Activated T-cell treated with anti-CD3 and anti-CD28 coated beads for 1 hour (primary cell): ENCODE data around the gene SFXN1.
A peak's percentile ranks its signal among the peaks of the same experiment; 100 is the strongest.
"Not testable (repeated sequence)": the region's sequence is repeated elsewhere in the genome, so short reads cannot be mapped to it uniquely, and the experiment has no call there.

ENCODE experiments used
- DNase-seq: peaks from one replicate; pipeline ENCODE4 v3.0.0-alpha.2; 2020; ENCODE audit warnings: low read depth

SFXN1 gene

GRCh38 chr5:175478384-175479124 lies at the start of gene SFXN1:
SFXN1 (plus strand) TSS chr5:175478560; CDS start chr5:175492104, 13,544 bp downstream.
- peak; percentile 69 for DNase-seq

DNA sequence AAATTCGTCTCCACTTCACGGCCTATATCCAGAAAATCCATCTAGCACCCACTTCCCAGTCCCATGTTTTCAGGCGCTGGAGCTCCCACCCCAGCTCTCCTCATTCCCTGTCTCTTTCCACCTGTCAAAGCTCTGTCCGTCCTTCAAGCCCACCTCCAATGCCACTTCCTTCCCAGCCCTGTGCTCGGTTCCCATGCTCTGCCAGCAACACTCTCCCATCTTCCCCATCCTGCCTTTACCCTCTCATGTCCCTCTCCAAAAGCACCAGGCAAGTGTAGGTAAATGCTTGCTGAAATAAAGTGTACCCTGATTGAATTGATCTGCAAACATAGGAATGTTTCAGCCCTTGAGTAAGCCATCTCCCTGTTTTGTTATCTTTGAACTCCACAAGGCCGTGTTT lies 43.6 kb upstream of the SFXN1 start:
- no peak for DNase-seq

DNA sequence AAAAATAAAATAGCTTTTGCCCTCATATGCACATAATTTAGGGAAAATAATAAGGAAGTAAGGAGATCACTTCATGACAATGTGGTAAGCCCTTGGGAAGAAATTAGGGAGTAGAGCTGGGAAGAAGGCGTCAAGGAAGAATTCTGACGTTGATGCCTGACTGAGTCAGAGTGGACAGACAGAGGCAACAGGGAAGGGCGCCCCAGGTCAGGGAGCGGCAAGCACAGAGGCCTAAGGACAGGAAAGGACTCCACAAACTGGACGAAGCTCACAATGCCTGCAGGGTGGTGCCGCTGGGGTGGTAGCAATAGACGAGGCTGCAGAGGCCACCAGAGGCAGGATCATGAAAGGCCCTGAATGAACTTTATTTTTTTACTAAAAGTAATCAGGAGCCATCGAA lies 42.0 kb upstream of the SFXN1 start:
- no peak for DNase-seq

- DNase-seq = no peak
Measured at GRCh38 chr5:175438234-175438857, 40.0 kb upstream of the SFXN1 start.

DNA sequence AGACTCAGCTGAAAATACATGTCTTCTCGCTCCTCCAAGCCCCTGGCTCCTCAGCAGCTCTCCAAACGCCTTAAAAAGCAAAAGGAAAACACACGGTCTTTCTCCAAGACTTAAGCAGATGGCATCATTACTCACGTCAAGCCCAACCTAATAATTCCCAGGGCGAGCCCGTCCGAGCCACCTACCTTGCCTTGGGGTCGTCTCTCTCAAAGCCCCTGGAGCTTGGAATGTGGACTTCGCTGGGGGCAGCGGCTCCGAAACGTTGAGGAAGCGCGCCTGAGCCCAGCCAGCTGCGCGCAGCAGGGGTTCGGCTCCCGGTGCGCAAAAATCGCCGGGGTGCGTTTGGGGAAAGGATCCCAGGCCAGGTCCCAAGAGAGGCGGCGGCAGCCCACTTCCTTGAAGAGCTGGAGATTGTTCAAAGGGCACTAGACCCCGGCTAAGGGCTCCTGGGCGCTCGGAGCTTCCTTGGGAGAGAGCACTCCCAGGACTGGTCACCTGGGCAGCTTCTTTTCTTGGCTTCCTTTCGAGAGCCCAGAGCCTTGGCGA lies 34.8 kb upstream of the SFXN1 start:
- no peak for DNase-seq

DNA sequence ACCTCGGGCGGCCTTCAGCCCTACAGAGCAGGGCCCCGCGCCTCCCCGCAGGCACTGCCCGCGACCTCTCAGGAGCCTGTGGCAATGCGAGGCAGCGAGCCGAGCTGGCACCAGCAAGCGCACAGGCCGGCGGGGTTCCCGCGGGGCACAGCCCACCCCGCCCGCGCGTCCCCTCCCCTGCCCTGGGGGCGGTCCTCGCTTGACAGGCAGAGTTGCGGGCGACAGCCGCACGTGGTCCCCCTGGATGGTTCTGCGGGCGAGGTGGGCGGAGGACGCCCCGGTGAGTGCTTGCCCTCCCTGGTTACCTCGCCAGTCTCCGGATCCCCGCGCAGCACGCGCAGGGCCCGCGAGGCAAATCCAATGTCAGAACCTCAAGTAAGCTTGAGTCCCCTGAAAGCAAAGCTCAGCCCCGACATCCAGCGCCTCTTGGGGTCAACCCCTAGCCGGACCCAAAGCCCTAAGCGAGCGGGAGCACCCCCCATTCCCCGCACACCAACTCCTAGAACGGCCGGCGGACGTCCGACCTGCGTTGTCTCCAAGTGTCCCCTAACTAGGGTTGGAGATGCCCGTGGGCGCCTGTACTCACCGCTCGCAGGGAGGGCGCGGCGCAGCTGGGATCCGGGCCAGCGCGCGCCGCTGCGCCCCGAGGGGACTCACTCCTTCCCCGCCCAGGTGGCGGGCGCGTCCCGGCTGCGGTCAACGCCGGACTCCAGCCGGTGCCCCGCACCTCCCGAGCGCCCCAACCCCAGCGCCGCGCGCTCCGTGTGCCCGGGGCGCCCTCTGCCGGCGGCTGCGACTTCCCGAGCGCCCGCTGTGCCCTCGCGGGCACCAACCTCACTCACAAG lies 34.1 kb upstream of the SFXN1 start, which contains the start of gene DRD1:
Gene DRD1, minus strand, starts transcription at position 123 of the 845 bp plus-strand sequence. CDS start 1,083 bp downstream, outside the sequence.
- DNase-seq = peak; percentile 46

GRCh38 chr5:175444905-175445456 lies 33.4 kb upstream of the SFXN1 start:
- DNase-seq = no peak

DNA sequence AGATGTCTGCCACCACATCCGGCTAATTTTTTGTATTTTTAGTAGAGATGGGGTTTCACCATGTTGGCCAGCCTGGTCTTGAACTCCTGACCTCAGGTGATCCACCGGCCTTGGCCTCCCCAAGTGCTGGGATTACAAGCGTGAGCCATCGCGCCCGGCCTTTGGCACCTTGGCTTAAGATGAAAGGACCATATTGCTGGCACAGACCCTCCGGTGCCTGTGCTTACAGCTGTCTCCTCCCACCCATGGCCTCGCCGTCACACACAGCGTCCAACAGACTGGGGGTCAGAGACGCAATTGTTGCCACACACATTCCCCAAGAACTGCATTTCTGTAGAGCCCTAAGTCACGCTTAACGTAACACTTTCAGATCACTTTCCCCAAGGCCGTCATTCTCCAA lies 32.0 kb upstream of the SFXN1 start:
- not testable (repeated sequence) for DNase-seq

- DNase-seq = no peak
Measured at GRCh38 chr5:175447571-175447970, 30.8 kb upstream of the SFXN1 start.

- no peak for DNase-seq
Measured at GRCh38 chr5:175448276-175448675, 30.1 kb upstream of the SFXN1 start.

GRCh38 chr5:175452166-175452565 lies 26.2 kb upstream of the SFXN1 start:
- DNase-seq = no peak

DNA sequence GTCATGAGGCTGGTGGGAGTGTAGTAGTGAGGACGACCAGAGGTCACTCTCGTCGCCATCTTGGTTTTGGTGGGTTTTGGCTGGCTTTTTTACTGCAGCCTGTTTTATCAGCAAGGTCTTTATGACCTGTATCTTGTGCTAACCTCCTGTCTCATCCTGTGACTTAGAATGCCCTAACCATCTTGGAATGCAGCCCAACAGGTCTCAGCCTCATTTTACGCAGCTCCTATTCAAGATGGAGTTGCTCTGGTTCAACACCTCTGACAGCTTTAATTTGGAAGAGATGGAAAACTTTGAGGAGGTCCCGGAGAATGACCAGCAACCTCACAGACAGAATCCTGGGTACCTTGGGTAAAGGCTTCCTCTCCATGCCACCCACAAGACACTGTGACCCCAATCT lies 24.0 kb upstream of the SFXN1 start:
- DNase-seq = not testable (repeated sequence)

DNA sequence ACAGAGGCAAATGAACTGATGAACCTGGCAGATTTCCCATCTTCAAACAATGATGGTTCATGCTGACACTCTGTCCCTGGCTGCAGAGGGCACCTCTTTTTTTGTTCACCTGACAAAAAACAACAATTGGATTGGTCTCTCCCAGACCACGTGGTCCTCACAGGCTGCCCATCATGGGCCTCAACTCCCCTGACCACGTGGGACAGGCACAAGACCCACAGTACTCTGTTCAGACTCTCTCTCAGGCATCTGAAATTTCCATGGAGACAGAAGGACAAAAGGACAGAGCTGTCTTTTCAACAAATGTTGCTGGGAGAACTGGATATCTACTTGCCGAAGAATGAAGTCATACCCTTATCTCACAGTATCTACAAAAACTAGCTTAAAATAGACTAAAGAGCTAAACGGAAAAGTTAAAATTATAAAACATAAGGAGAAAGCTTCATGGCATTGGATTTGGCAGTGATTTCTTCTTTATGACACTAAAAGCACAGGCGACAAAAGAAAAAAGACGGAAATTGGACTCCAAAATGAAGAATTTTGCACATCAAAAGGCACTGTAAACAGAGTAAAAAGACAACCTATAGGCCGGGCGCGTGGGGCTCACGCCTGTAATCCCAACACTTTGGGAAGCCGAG lies 22.1 kb upstream of the SFXN1 start:
- no peak for DNase-seq

GRCh38 chr5:175457466-175457865 lies 20.9 kb upstream of the SFXN1 start:
- DNase-seq = no peak

DNA sequence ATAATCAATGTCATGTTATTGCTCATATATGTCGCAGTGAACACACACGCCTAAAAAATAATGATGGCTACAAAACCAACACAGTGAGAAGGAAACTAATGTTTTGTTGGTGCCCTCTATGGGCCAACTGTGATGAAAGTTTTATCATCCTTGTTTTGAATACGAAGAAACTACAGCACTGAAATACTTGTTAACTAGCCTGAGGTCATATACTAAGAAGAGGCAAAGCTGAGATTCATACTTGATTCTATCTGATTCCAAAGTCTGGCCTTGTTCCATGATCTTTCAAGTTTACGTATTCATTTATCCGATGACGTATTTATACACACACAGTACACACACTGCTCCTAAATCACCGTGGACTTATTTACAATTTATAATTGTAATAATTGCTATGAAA lies 18.2 kb upstream of the SFXN1 start:
- DNase-seq = no peak

DNA sequence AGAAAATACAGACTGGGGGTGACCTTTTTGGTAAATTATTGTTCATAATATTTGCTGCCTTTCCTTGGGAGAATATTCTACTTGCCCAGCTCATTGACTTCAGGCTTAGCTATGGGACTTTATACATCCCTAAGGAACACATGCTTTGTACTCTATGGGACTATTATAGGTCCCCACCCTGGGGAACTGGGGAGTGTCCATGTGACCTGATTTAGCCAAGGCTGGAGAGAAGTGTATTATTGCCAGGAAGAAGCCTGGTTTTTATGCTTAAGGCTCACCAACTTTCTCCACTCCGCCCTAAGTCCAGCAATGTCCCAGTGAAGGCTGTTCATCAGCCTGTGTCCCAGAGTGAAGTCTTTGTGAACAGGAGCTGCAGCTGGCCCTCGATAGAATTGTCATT lies 17.8 kb upstream of the SFXN1 start:
- DNase-seq = no peak

DNA sequence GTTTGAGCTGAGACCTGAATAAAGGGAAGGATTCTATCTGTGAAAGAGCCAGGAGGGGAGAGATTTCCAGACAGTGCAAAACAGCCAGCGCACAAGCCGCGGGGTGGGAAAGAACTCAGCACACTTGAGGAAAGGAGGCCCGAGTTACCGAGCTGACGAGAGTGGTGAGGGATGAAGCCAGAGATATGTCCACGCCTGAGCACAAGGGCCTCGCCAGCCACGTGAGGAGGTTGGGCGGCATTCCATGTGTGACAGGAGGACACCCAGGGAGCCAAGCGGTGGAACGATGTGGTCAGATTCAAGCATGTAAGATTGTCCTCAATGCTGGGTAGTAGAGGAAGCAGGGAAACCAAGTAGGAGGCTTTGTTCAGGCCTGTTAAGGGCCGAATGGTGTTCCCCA lies 17.0 kb upstream of the SFXN1 start:
- DNase-seq = no peak

DNA sequence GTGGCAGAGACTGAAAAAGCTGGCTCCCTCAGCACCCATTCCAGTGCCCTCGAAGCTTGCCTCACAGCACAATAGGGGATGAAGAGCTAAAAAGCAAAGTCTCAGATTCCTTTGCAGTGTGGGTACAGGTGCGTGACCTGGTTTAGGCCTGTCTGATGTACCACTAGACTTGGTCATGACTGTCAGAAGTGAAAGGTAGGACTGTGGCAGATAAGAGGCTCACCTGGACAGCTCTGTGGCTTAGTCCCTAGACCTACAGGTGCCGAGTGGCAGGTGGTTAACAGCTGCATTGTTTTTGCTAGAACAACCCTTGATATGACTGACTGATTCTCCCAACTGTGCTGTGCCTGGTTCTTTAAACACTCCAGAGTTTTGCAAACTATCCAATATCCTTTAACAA lies 14.7 kb upstream of the SFXN1 start:
- DNase-seq = no peak

DNA sequence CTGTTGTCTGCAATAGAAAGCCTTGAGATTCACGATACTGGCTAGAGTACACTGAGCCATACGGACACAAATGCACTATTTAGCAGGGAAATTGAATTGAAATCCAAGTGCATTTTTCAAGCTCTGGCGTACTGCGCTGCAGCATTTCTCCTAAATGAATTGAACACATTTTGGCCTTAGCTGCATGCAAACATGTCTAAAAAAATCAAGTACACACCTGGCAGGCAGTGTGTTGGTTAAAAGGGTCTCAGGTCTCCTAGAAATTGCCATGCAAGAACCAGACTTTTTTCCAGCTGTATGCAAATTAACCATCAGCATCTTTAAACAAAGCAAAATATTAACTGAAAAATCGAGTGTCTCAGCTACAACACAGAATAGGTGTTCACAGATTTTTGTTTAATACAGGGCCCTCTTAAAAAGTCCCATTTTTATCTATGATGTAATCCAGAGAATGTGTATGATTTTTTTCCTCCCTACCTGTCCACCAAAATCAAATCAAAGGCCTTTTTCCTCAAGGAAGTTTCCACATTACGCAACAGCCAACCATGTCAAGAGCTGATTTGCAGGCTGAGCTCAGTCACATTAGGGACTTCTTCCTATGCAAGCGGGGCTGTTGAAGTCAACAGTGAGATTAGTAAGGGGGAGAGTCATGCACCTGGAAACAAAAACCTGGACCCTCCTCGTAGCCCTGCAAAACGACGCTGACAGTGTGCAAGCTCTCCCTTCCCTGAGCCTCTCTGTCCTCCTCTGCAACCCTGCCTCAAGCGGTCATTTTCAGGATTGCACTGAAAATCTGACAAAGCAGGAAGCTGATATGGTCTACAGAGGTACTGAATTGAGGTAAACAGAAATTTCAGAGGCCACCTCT lies 14.1 kb upstream of the SFXN1 start:
- DNase-seq = peak; percentile 57

- DNase-seq = no peak
Measured at GRCh38 chr5:175464942-175465233, 13.5 kb upstream of the SFXN1 start.

- no peak for DNase-seq
Measured at GRCh38 chr5:175465282-175465681, 13.1 kb upstream of the SFXN1 start.
